ENCODE results near the gene MRPL18. TPM values are rescaled to one million over a fixed set of nuclear protein-coding genes. Genes with fewer than 3 reads are reported as not detected.

The MRPL18 gene
- total RNA-seq, 2 experiments from 2014 or later: 63.6 to 65.8 TPM

DNA sequence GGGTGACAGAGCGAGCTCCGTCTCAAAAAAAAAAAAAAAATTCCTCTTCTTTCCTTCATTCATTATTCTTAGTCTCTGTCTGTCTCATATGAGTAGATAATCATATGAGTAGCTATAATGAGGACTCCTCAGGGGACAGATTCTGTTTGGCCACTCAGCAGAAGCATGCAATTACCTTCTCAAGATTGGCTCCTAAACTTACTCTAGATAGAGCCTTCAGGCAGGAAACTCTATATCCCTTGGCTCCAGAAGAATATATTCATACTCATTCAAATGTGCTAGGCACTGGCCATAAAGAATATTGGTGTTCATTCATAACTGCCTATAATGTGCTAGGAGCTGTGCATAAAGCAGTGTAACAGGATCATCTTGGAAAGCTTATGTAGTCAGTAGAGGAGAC is 30.6 kb upstream of the MRPL18 start:
- Mint-ChIP-seq H3K9me3 (no peaks in the 10 kb centered on the region), H3K27ac (peak overlapping the region; percentile 46), H3K27me3 (no peaks in the 10 kb centered on the region), H3K4me3 (peak overlapping the region; percentile 8), H3K4me1 (peaks cover 37% of the 10 kb centered on the region), H3K36me3 (ENCODE audit: low read depth) (peaks cover 63% of the 10 kb centered on the region)
- no peak for DNase-seq
- ChIA-PET CTCF (interaction anchor here (0.7 to 1.1 kb wide), 3 partner anchors 31 to 68 kb away, joined by 3 to 4 read pairs (median 3); no protein-coding TSS in a partner anchor), POLR2A (interaction anchor here (0.6 to 6.5 kb wide), 6 partner anchors 12 to 1998 kb away, joined by 3 to 91 read pairs (median 10); partner anchors contain the start of genes MRPL18, SOD2, TCP1 and WTAP)

DNA sequence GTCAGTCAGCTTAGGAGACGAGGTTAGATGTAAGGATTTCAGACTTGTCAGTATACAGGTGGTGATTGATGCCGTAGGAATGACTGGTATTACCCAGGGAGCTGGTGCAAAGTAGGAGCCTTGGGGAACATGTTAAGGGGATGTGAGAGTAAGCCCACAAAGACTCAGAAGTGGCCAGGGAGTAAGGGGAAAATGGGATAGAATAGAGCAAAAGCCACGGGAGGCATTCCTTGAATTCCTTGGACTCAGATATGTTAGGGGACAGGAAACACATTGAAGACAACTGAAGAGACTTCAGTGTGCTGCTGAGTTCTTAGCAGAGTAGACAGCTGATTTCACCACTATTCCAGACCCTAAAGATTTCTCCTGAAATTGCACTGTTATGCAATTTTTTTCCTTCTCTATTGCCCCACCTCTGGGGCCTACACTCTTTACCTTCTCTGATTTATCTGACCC is 29.6 kb upstream of the MRPL18 start:
- ChIA-PET CTCF (interaction anchor here (0.9 to 2.4 kb wide), 5 partner anchors 26 to 66 kb away, joined by 3 to 9 read pairs (median 3); partner anchors contain the start of genes TCP1 and WTAP), POLR2A (interaction anchor here (0.9 to 6.5 kb wide), 14 partner anchors 9 to 702 kb away, joined by 3 to 91 read pairs (median 8); partner anchors contain the start of genes MRPL18, SOD2, TCP1 and WTAP)
- Mint-ChIP-seq H3K9me3 (no peaks in the 10 kb centered on the region), H3K27me3 (no peaks in the 10 kb centered on the region), H3K4me3 (peak overlapping the region; percentile 84), H3K36me3 (ENCODE audit: low read depth) (peaks cover 56% of the 10 kb centered on the region), H3K4me1 (peaks cover 39% of the 10 kb centered on the region), H3K27ac (peak overlapping the region; percentile 96)
- DNase-seq: no peak

DNA sequence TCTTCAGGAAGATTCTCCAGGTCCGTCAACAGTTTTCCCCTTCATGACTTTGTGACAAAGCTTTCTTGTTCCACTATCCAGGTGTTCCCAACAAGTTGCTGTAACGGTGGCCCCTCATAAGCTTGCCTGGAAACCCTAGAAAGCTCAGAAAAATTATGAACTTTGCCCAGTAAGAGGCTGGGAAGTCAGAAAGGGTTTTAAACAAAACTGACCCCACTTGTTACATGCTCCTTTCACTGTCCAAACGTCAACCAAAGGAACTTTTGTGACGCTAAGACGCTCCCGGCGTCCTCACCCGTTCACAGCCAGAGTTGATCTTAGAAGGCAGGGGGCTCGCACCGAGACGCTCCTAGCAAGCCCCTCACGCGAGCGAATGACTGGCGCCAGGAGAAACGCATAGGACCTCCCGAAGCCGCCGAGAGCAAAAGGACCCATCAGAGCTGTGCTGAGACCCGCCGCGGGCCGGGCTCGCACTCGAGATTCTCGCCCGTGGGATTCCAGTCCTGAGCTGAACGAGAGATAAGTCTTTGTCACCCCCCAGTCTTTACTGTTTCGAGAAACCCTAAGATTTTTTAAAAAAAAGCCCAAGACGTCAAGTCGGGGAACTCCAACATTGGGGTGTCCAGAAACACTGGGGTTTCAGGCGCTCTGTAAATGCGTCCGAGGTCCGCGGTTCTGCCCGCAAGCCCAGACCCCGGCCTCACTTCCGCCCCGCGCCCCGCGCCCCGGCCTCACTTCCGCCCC is 29.0 kb upstream of the MRPL18 start:
- no peaks in the 10 kb centered on the region for H3K9me3 Mint-ChIP-seq
- H3K4me1 Mint-ChIP-seq: peaks cover 42% of the 10 kb centered on the region
- CTCF ChIA-PET: interaction anchor here (0.8 to 2.4 kb wide), 7 partner anchors 15 to 69 kb away, joined by 3 to 9 read pairs (median 4); partner anchors contain the start of genes TCP1 and WTAP
- peak overlapping the region; percentile 96 for H3K27ac Mint-ChIP-seq
- H3K36me3 Mint-ChIP-seq (ENCODE audit: low read depth): peaks cover 56% of the 10 kb centered on the region
- H3K27me3 Mint-ChIP-seq: no peaks in the 10 kb centered on the region
- H3K4me3 Mint-ChIP-seq: peak overlapping the region; percentile 84
- POLR2A ChIA-PET: interaction anchor here (0.9 to 6.5 kb wide), 16 partner anchors 9 to 701 kb away, joined by 3 to 91 read pairs (median 6); partner anchors contain the start of genes MRPL18, SOD2, TCP1 and WTAP
- DNase-seq: no peak

DNA sequence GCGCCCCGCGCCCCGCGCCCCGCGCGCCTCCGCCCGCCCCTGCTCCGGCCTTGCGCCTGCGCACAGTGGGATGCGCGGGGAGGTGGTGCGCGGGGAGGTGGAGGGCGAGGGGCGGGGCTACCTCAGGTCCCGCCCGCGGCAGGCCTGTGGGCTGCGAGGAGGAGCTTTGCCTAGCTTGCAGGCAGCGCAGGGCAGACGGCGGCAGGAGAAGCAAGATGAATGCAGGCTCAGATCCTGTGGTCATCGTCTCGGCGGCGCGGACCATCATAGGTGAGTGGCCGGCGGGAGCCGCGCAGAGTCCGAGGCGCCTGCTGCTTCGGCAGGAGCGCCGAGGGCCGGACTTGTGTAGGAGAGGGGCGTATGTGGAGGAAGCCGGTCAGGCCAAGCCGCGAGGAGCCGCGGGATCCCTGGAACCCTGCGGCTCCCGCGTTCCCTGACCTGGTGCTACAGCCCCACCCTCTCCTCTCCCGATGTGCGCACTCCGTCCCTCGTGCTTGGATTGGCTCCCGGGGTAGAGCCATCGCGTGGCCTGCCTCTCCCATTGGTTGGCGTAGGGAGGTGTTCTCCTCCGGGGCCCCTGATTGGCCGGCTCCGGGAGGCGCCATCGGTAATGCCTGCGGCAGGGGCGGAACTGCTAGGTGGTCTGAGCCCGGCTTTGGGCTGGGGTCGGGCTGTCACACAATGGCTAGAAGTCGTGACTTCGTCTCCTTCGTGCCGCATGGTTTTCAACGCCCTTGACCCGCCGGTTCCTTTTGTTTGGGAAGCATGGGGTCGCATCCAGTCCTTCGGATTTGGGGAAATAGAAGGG is 28.2 kb upstream of the MRPL18 start, which contains the start of gene ACAT2:
ACAT2 (plus strand) TSS at position 173 of the 808 bp plus-strand sequence; CDS start at position 216, 43 bp downstream.
- CTCF ChIA-PET: interaction anchor here (0.8 to 2.4 kb wide), 6 partner anchors 15 to 70 kb away, joined by 3 to 9 read pairs (median 4); partner anchors contain the start of genes TCP1 and WTAP
- peak; percentile 95 for DNase-seq
- no peaks in the 10 kb centered on the region for H3K9me3 Mint-ChIP-seq
- peak within 1 kb of the TSS; percentile 84 for H3K4me3 Mint-ChIP-seq
- peaks cover 44% of the 10 kb centered on the region for H3K4me1 Mint-ChIP-seq
- peak within 1 kb of the TSS; percentile 96 for H3K27ac Mint-ChIP-seq
- H3K36me3 Mint-ChIP-seq (ENCODE audit: low read depth): peaks cover 61% of the 10 kb centered on the region
- POLR2A ChIA-PET: interaction anchor here (0.6 to 6.5 kb wide), 15 partner anchors 8 to 700 kb away, joined by 3 to 91 read pairs (median 7); partner anchors contain the start of genes MRPL18, SOD2, TCP1 and WTAP
- no peaks in the 10 kb centered on the region for H3K27me3 Mint-ChIP-seq

DNA sequence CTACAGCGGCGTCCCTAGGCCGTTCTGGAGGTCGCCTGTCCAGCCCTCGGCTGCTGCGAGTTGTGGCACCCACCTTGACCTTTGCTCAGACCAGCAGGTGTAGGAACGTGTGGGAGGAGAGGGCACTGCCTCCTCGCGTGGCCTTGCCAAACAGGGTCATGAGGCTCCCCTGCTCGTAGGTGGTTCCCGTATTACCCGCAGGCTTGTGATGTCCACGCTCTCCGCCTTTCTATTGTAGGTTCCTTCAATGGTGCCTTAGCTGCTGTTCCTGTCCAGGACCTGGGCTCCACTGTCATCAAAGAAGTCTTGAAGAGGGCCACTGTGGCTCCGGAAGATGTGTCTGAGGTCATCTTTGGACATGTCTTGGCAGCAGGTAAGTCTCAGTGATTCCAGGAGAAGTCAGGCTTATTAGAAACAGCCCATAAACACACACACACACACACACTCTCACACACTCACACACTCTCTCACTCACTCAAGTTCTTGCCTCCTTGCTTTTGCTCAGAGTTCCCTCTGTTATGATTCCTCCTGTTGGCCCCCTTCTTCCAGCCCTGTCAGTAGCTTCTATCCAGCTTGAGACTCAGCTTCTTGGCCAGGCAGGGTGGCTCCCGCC is 27.5 kb upstream of the MRPL18 start:
- Mint-ChIP-seq H3K4me1 (peaks cover 43% of the 10 kb centered on the region), H3K9me3 (no peaks in the 10 kb centered on the region), H3K27me3 (no peaks in the 10 kb centered on the region), H3K27ac (peak overlapping the region; percentile 96), H3K4me3 (peak overlapping the region; percentile 84), H3K36me3 (ENCODE audit: low read depth) (peaks cover 62% of the 10 kb centered on the region)
- DNase-seq: peak; percentile 42
- ChIA-PET POLR2A (interaction anchor here (1.0 to 6.5 kb wide), 3 partner anchors 19 to 33 kb away, joined by 3 to 91 read pairs (median 88); partner anchors contain the start of genes MRPL18, TCP1 and WTAP), CTCF (interaction anchor here (2.4 kb wide), 2 partner anchors 25 to 36 kb away, joined by 8 read pairs; partner anchors contain the start of gene WTAP)

DNA sequence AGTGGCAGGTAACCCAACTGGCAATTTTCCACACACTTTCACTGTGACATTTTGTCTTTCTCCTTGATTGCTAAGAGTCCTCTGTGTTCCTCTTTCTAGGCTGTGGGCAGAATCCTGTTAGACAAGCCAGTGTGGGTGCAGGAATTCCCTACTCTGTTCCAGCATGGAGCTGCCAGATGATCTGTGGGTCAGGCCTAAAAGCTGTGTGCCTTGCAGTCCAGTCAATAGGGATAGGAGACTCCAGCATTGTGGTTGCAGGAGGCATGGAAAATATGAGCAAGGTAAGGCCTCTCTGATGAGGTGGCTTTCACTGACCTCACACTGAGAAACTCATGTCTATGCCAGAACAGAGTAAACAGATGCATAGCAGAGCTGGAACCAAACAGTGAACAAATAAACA is 23.4 kb upstream of the MRPL18 start:
- no peaks in the 10 kb centered on the region for H3K27me3 Mint-ChIP-seq
- H3K9me3 Mint-ChIP-seq: no peaks in the 10 kb centered on the region
- DNase-seq: no peak
- peaks cover 78% of the 10 kb centered on the region for H3K36me3 Mint-ChIP-seq (ENCODE audit: low read depth)
- H3K4me1 Mint-ChIP-seq: peaks cover 23% of the 10 kb centered on the region
- ChIA-PET POLR2A (no interaction called here), CTCF (no interaction called here)
- H3K27ac Mint-ChIP-seq: no peak overlapping the region
- H3K4me3 Mint-ChIP-seq: no peak overlapping the region

DNA sequence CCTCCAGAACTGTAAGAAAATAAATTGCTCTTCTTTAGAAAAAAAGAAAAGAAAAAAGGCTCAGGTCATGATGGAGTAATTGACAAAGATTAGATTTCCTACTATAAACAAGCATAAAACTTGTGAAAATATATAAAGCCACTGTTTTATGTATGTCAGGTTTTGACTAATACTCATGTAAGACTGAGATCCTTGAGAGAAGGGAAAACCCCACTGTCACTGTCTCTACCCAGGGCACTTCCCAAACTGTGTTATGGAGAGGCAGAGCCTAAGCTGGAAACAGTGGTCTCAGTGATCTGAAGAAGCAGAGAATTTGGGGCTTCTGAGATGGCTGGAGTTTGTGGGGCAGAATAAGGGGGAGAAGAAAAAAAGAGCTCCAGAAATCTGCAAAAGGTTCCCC is 20.8 kb upstream of the MRPL18 start:
- Mint-ChIP-seq H3K4me3 (no peak overlapping the region), H3K27ac (peak overlapping the region; percentile 19), H3K4me1 (peaks cover 13% of the 10 kb centered on the region), H3K27me3 (no peaks in the 10 kb centered on the region), H3K9me3 (no peaks in the 10 kb centered on the region), H3K36me3 (ENCODE audit: low read depth) (peaks cover 78% of the 10 kb centered on the region)
- POLR2A ChIA-PET: interaction anchor here (1.5 kb wide), 1 partner anchor 7 kb away, joined by 4 read pairs; the partner anchor contains the start of gene ACAT2
- CTCF ChIA-PET: interaction anchor here (1.2 kb wide), 1 partner anchor 49 kb away, joined by 4 read pairs; no protein-coding TSS in a partner anchor
- DNase-seq: no peak

DNA sequence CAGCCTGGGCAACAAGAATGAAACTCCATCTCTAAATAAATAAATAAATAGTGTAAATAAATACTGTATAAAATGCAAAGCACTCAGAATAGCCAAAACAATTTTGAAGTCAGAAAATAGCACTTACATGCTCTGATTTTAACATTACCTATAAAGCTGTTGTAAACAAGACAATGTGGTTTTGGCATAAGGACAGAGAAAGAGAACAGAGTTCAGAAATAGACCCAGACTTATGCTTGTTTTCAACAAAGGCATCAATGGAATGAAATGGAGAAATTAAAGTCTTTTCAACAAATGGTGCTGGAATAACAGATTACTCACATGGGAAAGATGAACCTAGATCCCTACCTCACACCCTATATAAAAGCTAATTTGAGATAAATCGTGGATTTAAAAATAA is 18.1 kb upstream of the MRPL18 start:
- ChIA-PET CTCF (no interaction called here), POLR2A (interaction anchor here (0.9 to 1.8 kb wide), 5 partner anchors 11 to 50 kb away, joined by 3 to 6 read pairs (median 4); partner anchors contain the start of gene ACAT2)
- H3K27ac Mint-ChIP-seq: no peak overlapping the region
- peaks cover 2% of the 10 kb centered on the region for H3K4me1 Mint-ChIP-seq
- H3K27me3 Mint-ChIP-seq: no peaks in the 10 kb centered on the region
- DNase-seq: no peak
- no peak overlapping the region for H3K4me3 Mint-ChIP-seq
- H3K9me3 Mint-ChIP-seq: no peaks in the 10 kb centered on the region
- peaks cover 79% of the 10 kb centered on the region for H3K36me3 Mint-ChIP-seq (ENCODE audit: low read depth)

DNA sequence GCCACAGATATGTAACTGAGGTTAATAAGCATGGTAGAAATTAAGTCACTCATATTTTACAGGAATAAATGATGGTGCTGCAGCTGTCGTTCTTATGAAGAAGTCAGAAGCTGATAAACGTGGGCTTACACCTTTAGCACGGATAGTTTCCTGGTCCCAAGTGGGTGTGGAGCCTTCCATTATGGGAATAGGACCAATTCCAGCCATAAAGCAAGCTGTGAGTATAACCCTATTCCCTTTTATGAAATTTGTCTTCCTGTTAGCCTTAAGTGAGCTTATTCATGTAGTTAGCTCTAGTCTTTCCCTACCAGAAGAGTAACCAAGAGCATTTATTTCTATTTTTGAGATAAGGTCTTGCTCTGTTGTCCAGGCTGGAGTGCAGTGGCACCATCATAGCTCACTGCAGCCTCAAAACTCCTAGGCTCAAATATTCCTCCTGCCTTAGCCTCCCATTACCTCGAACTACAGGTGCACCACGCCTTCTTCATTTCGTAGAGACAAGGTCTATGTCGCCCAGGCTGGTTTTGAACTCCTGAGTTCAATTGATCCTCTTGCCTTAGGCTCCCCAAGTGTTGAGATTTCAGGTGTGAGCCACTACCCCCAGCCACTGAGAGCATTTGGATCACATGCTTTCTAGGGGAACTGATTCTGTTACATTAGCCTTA is 12.9 kb upstream of the MRPL18 start:
- H3K36me3 Mint-ChIP-seq (ENCODE audit: low read depth): peaks cover 77% of the 10 kb centered on the region
- H3K4me3 Mint-ChIP-seq: no peak overlapping the region
- H3K27ac Mint-ChIP-seq: peak overlapping the region; percentile 16
- ChIA-PET POLR2A (interaction anchor here (0.8 kb wide), 1 partner anchor 24 kb away, joined by 4 read pairs; no protein-coding TSS in a partner anchor), CTCF (no interaction called here)
- H3K9me3 Mint-ChIP-seq: no peaks in the 10 kb centered on the region
- no peaks in the 10 kb centered on the region for H3K27me3 Mint-ChIP-seq
- peaks cover 10% of the 10 kb centered on the region for H3K4me1 Mint-ChIP-seq
- no peak for DNase-seq

DNA sequence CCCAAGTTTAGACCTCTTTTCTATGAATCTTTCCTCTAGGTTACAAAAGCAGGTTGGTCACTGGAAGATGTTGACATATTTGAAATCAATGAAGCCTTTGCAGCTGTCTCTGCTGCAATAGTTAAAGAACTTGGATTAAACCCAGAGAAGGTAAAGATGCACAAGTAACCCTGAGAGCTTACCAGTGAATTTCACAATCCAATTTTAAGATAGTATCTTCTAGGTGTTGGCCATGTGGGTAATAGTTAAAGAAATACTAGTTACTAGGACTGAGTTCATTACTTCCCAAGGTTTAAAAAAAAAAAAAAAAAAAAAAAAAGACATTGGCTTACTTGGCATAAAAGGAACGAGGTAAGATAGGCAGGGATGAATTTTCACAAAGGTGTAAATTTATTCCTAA is 12.1 kb upstream of the MRPL18 start:
- Mint-ChIP-seq H3K27ac (no peak overlapping the region), H3K9me3 (no peaks in the 10 kb centered on the region), H3K4me1 (peaks cover 17% of the 10 kb centered on the region), H3K36me3 (ENCODE audit: low read depth) (peaks cover 82% of the 10 kb centered on the region), H3K4me3 (no peak overlapping the region), H3K27me3 (no peaks in the 10 kb centered on the region)
- CTCF ChIA-PET: no interaction called here
- no peak for DNase-seq
- POLR2A ChIA-PET: interaction anchor here (2.8 kb wide), 1 partner anchor 12 kb away, joined by 15 read pairs; the partner anchor contains the start of genes MRPL18 and TCP1

DNA sequence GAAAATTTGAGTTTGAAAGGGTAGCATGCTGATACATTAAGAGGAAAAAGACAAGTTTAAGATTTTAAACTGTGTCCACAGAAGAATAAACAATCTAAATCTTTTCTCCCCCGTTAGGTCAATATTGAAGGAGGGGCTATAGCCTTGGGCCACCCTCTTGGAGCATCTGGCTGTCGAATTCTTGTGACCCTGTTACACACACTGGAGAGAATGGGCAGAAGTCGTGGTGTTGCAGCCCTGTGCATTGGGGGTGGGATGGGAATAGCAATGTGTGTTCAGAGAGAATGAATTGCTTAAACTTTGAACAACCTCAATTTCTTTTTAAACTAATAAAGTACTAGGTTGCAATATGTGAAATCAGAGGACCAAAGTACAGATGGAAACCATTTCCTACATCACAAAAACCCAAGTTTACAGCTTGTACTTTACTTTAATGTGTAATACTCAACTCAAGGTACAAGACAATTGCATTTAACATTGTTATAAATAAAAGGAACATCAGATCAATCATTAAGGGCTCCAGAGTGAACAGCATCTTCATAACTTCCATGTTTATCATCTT is 11.6 kb upstream of the MRPL18 start:
- DNase-seq: no peak
- Mint-ChIP-seq H3K36me3 (ENCODE audit: low read depth) (peaks cover 84% of the 10 kb centered on the region), H3K27me3 (no peaks in the 10 kb centered on the region), H3K4me1 (peaks cover 17% of the 10 kb centered on the region), H3K27ac (no peak overlapping the region), H3K9me3 (no peaks in the 10 kb centered on the region), H3K4me3 (no peak overlapping the region)
- POLR2A ChIA-PET: interaction anchor here (1.1 to 2.8 kb wide), 3 partner anchors 12 to 52 kb away, joined by 4 to 15 read pairs (median 4); partner anchors contain the start of genes ACAT2, MRPL18 and TCP1
- CTCF ChIA-PET: no interaction called here
